HL-60/S4 treated with phorbol 12-myristate 13-acetate at 8.2 ng/mL for 4 days and 3 days (cell line): ENCODE data around the gene TRABD2B.

Experiments used
- in situ Hi-C: fragments of 300-500 bp; cut with MboI; formaldehyde crosslinking; loops from 2 replicates; pipeline ENCODE4 v1.15.0; 2022; ENCODE audit warnings: low sequenced_read_pairs

Gene TRABD2B

GRCh38 chr1:47810964-47811682, 186.1 kb downstream of the TRABD2B start:
- in situ Hi-C loops: no loop called here

- in situ Hi-C loops: no loop called here
Observed at GRCh38 chr1:47809301-47810084, 187.7 kb downstream of the TRABD2B start.

DNA sequence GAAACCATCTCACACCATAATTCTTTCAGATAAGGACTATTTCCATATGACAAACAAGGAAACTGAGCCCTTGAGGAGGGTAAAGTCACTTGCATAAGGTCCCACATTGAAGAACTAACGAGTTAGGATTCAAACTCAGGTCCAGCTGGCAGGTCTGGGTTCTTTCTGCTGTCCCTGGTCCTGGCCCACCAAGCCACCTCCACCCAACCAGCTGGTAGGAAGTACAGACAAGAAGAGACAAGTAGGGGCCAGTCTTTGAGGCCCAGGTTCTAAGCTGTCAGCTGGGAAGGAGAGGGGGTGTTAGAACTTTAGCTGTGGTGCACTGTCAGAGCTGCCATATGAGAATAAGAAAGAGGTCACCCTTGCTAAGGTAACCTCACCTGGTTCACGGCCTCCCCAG, 188.6 kb downstream of the TRABD2B start:
- in situ Hi-C loops: no loop called here

GRCh38 chr1:47805921-47806361, 191.2 kb downstream of the TRABD2B start:
- in situ Hi-C loops: no loop called here

DNA sequence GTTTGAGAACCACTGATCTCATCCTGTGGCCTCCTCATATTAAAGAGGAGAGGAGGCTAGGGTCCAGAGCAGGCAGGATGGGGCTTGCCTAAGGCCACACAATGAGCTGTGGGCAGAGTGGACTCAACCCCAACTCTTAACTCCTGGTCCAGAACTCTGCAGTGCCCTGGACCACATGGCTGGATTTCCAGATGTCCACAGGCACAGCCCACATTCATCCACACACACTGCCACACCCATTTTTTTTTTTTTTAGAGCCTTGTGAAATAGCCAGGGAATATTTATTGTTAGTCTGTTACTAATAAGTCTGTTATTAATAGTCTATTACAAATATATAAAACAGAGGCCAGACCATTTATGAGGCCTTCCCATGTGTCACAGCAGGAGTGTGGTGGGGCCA, 192.2 kb downstream of the TRABD2B start:
- in situ Hi-C loops: no loop called here

- in situ Hi-C loops: no loop called here
Observed at GRCh38 chr1:47803815-47804501, 193.2 kb downstream of the TRABD2B start.

DNA sequence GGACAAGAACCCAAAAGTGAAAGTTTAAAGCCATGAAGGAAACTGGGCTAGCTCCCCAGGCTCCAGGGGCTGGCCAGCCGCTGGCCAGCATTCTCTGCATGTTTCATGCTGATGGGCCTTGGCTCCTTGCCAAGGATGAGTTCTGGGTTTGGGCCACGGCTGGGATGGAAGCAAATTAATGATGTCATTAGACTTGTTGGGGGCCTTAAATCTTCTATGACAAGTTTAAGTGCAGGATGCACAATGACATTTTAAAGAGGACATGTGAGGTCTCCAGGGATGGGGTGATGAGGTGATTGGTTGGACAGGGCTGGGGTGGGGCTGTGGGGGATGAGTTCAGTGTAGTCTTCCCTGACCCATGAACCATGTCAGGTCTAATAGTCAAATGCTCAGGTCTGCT, 199.6 kb downstream of the TRABD2B start:
- in situ Hi-C loops: no loop called here

GRCh38 chr1:47796626-47797025, 200.6 kb downstream of the TRABD2B start:
- in situ Hi-C loops: no loop called here

- in situ Hi-C loops: no loop called here
Observed at GRCh38 chr1:47795102-47795501, 202.1 kb downstream of the TRABD2B start.

DNA sequence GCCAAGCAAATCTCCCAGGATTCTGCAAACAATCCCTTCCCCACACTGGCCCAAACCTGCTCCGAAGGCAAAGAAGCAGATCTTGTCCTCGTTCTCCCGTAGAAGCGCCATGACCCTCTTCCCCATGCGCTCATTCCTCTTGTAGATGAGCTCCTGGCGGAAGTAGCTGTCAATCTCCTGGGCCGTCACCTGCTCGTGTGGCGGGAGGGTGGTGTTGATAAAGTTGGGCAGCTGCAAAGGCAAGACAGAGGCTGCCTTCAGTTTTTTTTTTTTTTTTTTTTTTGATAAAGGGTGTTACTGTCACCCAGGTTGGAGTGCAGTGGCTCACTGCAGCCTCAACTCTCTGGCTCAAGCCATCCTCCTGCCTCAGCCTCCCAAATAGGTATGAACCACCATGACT, 202.7 kb downstream of the TRABD2B start:
- in situ Hi-C loops: no loop called here

GRCh38 chr1:47794081-47794480, 203.1 kb downstream of the TRABD2B start:
- in situ Hi-C loops: no loop called here

DNA sequence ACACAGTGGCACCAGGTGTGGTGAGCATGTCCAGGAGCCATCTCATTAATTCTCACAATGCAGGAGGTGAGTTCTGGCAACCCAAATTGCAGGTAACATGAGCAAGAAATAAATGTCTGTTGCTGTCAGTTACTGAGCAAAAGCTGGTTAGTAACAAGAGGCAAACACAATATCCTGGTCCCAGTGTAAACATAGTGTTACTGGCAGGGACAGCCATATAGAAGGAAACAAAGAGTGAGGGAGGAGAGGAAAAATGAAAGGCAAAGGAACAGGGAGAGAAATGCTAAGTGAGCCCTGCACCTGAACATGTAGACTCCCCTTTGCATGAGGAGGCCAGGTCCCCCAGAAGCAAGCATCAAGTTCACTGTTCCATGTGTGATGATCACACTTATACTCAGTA, 203.6 kb downstream of the TRABD2B start:
- in situ Hi-C loops: no loop called here

DNA sequence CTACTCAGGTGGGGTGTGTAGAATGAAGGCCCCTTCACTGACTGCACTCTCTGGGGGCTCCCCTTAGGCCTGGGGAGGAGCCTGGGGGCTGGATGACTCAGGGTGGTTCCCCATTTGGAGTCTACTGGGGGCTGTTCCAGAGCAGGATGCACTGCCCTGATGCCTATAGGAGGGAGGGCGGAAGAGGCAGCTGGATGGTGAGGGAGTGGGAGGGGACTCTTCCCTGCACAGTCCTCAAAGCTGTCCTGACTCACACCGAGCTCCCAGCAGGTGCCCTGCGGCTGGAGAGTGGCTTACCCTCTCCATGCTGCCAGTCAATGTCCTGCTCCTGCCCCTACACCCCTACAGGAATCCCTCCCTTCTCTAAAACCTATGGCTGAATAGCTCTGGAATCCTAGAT, 204.4 kb downstream of the TRABD2B start:
- in situ Hi-C loops: no loop called here

DNA sequence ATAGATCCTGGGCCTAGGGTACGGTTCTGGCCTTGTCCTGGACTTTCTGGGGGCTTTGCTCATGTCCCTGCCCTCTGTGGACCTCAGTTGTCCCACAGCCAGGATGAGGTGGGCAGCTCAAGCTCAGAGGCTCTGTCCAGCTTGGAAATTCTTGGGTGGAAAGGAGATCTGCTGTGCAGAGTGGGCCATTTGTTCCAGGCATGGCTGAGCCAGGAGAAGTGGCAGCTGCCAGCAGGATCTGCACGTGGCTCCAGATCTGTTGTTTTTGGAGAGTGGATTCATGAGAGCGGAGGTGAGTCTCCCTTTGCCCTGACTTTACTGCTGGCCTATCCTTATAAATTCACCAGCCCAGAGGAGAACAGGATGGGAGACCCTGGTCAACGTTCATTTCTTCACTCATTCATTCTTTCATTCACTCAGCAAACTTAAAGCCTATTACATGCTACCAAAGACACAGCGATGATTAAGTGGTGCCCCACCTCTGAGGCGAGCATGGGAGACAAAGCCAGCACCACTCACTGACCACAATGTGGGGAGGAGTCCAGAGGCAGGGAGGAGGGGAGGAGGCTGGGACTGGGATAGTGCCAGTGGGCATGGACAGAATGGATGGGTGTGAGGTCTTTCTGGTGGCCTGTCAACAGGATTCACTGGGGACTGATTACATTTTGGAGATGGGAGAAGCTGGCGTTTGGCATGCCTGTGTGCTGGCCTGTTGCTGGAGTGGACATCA, 205.1 kb downstream of the TRABD2B start:
- in situ Hi-C loops: no loop called here

DNA sequence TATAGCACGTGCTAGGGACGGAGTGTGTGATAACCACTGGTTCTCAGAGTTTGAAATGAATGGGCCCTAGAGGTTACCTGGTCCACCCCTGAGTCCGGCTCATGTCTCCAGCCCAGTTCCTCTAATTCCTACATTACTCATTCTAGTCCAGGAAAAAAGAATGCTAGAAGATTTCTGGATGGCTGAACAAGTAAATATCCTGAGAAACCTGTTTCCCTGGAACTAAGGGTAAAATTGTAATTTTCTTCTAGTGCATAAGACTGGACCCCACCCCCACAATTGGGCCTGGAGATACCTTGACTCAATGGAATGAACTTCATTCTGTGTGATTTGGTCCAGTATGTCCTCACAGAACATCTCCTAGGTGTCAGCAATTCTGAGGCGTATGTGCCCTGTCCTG, 208.4 kb downstream of the TRABD2B start:
- in situ Hi-C loops: no loop called here

GRCh38 chr1:47787560-47787959, 209.6 kb downstream of the TRABD2B start:
- in situ Hi-C loops: no loop called here

GRCh38 chr1:47786316-47786715, 210.9 kb downstream of the TRABD2B start:
- in situ Hi-C loops: no loop called here

DNA sequence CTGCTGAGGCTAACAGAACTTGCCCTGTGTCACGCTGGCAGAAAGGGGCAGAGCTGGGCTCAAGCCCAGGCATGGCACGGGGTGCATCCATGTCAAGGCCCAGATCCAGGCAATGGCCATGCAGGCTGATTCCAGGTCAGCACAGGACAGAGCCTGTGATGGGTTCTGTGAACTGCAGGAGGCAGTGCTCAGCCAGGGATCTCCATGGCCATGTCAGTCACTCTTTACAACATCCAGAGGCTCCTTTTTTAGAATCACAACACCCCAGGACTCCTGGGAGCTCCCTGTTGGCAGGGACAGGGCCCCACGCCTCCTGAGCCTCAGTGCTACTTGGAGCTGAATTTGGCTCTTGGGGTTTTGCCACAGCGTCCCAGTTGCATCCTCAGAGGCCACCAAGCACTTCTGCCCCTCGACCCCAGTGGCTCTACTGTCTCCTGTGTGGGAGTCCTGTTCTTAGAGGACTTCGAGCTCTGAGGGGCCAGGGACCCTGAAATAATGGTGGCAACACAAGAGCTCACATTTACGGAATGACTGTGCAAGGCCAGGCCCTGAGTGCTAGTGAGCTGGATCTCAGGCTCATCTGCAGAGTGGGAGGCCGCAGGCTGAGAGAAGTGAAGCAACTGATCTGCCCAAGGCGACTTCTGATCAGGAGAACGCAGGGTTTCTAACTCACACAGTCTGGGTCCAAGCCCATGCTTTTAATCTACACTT, 211.5 kb downstream of the TRABD2B start:
- in situ Hi-C loops: no loop called here

- in situ Hi-C loops: no loop called here
Observed at GRCh38 chr1:47785118-47785517, 212.1 kb downstream of the TRABD2B start.

DNA sequence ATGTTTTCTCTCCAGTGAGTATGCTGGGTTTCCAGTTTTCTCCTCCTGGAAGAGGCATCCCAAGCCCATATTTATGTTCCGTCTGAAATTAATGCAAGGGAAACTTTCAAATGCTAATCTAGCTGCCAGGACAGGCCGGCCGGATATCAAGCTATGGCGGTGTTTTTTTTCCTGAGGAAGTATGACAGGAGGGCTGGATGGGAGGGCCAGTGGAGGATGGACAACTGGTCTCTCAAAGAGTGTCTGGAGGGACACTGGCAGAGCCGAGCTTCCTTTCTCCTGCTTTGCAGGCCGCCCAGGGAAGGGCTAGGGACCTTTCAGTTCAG, 212.7 kb downstream of the TRABD2B start:
- in situ Hi-C loops: no loop called here
